Midbrain (tissue), 1 donor: ENCODE measurements around the gene CES2.
A peak's percentile ranks its signal among the peaks of the same experiment; 100 is the strongest.

Source experiments
- DNase-seq: peaks from one replicate; lab custom pipeline; 2025; lab: John Stamatoyannopoulos, UW

CES2 gene

DNA sequence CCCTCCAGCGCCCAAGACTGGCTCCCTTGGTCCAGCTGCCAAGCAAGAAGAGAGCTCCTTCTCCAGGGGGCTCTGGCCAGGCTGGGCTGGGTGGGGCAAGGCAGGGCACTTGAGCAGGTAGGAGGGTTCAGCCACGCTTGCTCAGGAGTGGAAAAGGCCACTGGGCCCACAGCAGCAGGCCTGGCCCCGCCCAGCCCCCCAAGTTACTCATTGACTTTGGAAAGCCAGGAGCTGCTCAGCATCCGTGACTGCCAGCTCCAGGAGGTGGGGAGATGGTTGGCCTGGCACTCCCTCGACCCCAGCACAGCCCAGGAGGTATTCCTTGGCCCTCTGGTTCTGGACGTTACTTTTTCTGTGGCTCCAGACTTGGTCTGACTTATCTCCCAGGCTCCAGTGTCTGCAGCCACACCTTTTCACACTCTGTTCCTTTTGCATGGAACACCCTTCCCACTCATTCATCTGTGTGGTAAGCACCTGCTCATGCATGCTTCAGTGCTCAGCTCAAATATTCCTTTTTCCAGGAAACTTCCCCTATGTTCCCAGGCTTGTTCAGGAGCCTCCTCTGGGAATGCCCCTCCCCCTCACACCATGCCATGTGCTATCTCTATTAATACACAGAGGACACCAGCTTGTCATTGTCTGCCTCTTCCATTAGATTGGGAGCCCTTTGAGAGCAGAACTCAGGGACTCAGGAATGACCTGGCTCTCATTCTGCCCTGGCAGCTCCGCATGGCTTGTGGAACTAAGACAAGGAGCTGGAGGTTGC is 16.3 kb upstream of the CES2 start, which contains the start of gene CDH16:
CDH16 (minus strand) TSS at position 83 of the 766 bp plus-strand sequence. CDS start 820 bp downstream, outside the sequence.
- DNase-seq = no peak

DNA sequence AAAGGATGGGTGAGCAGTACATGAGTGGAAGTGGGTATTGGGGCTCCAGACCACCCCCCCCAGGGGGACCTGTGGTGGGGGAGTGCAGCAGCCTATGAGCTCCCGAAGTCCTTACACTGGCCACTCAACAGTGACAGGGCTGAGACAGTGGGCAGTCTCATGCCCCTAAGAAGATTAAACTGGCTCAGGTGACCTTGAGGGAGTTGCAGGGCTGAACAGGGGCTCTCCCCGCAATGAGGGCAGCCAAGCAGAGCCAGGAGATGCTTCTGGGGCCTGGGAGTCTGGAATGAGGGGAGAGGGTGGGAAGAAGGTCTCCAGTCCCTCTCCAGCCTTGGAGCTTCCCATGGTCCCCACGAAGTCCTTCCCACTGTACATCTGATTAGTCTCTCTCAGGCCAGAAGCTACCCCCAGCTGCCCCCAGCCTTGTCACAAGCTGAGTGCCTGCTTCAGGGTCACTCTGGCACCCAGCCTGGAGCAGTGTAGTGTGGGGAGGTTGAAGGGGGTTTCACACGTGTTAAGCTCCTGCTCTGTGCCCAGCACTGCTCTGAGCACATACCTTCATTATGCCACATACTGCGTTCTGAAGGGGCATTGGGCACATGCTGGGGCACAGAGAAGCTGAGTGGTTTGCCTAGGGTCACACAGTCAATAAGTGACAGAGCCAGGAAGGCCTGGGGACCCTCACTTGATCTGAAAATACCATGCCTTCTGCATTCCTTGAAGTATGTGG is 15.6 kb upstream of the CES2 start:
- no peak for DNase-seq

DNA sequence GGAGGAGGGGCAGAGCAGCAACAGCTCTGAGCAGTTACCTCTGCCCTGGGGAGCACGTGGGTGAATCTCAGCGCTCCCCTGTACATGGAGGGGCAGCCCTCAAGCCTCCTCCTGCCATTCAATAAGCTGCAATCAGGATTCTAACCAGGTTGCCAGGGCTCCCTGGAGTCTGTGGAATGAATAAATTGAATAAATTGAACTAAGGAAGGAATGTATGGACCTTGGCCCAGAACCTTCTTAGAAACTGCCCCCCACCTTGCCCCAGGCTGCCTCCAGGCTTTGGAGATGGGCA is 15.1 kb upstream of the CES2 start:
- no peak for DNase-seq

DNA sequence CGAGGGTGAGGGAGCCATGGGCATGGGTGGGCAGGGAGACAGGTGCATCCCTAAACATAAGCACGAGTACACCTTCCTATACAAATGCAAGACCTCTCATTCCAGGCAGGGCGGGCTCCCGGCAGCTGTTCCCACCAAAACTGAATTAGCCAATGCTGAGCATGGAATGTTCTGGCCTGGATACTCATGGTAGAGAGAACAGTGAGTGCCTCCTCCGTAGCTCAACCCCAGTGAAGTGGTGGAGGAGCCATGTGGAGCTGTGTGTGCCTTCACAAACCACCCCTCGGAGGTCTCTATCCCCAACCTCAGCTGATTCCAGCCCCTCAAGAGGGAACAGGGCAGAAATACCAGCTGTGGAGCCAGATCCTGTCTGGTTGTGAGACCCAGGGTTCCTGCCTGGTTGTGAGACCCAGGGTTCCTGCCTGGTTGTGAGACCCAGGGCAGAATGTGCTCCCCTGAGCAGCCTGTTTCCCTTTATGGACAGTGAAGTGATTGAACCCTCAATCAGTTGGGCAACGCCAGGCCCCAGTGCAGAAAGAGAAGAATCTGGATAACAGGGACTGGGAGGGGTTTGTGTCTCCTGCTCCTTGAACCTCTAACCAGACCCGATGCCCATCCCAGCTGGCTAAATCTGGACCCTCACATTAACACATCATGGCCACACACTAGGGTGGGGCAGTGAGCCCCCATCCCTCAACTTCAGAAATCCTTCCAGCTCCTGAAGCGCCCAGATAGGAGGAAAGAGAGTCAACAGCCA is 14.2 kb upstream of the CES2 start:
- DNase-seq = no peak

DNA sequence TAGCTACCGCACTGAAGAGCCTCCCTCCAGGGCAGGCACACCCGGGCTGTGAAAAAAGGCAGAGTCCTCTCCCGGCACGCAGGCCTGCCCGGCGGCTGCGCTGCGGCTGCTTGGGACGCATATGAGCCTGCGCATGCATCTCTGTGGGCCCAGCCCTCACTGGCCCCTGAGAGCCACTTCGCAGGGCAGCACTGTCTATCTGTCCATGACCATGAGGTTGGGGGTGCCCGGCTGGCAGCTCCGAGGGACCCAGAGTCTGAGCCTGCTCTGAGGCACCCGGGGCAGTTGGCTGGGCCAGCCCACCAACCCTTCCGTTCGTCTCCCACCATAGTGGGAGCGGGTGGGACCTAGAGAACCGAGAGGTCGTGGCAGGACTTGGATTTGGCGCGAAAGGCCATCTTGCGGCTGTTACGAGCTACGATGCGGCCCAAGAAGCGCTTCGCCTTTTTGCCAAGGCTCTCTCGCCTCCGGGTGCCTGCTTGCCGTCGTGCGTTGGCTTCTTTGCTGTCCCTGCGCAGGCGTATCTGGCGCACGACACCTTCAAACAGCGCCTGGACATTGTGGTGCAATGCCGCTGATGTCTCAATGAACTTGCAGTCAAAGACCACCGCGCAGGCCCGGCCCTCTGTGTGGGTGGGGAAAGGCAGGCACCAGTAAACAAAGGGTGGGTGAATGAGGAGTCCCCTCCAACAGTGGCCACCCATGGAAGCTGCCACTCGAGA is 13.4 kb upstream of the CES2 start:
- no peak for DNase-seq

DNA sequence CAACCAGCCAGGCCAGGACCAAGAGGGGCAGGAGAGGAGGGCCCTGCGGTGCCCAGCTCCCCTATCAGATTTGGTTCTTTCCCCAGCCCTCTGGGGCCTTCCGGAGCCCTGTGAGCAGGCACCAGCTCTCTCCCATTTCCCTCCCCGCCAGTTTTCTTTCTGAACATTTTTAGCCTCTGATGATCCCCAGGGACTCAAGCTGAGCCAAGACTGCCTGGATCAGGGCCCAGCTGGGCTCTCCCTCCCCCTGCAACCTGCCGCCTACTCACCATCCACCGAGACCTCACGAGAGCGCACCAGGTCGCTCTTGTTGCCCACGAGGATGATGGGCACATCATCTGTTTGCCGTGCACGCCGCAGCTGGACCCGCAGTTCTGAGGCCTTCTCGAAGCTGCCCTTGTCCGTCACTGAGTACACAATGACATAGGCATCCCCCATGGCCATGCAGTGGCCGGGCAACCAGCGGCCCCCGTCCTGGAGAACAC is 12.0 kb upstream of the CES2 start:
- peak; percentile 22 for DNase-seq

DNA sequence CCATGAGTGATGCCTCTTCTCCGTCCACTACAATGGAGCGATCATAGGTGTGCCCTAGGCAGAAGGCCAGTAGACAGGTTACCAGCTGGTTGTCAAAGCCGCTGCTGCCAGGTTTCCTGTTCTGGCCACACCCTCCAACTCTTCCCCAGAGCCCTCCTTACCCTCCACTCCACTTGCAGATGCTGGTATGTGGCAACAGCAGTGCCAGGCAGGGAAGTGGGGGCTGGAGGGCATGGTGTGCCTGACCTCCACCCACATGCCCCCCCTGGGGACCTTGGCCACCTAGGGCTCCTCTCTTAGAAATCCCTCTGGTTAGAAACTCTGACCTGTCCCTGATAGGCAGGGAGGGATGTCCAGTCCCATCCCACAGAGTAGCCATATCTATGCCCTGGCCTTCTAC is 11.4 kb upstream of the CES2 start:
- DNase-seq = no peak

DNA sequence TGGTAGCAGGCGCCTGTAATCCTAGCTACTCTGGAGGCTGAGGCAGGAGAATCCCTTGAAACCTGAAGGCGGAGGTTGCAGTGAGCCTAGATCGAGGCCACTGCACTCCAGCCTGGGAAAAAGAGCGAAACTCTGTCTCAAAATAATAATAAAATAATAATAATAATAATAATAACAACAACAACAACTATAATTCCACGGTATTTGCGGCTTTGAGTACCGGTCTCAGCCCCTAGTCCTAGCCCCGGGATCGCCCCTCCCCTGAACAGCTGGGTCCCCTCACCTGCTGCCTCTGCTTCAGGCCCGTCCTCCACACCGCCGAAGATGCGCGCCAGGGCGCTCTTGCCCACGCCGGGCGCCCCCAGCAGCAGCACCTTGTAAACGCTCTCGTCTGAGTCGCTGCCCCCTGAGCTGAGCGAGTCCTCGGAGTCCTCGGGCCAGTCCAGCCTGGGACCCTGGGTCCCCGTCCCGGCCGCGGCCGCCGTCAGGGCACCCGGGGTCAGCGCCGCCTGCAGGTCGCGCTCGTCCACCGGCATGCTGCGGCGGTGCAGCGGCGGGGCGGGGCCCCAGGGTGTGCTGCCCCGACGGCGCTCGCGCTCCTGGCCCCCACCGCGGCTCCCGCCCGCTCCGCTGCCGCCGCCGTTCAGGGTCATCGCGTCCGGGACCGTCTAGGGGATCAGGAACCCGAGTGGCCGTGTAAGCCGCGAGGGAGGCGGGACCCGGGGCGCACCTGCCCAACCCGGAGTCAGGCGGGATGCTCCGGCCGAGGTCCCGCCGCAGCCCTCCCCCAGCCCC is 10.6 kb upstream of the CES2 start:
- no peak for DNase-seq

DNA sequence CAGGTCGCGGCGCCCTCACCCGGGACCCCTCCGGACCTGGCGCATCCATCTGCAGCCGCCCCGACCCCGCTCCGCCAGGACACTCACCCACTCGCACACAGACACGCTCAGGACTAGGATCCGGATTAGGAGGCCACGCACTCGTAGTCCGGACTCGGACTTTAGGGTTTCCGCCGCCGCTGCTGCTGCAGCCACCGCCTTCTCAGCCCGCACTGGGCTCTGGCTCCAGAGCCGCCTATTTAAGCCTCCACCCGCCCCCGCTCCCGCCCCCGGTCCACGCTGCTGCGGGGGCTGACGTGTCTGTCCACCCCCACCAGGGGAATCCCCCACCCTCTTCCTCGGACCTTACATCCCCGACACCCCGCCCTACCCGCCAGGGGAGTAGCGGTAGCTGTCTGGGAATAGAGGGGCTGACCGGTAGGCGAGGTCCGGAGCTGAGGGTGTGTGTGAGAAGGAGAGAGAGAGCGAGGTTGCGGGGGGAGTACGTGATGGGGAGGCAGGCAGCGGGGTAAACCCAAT is 9.9 kb upstream of the CES2 start, which contains the start of gene RRAD:
RRAD (minus strand) TSS at position 214 of the 519 bp plus-strand sequence. CDS start 356 bp downstream, outside the sequence.
- peak; percentile 27 for DNase-seq

DNA sequence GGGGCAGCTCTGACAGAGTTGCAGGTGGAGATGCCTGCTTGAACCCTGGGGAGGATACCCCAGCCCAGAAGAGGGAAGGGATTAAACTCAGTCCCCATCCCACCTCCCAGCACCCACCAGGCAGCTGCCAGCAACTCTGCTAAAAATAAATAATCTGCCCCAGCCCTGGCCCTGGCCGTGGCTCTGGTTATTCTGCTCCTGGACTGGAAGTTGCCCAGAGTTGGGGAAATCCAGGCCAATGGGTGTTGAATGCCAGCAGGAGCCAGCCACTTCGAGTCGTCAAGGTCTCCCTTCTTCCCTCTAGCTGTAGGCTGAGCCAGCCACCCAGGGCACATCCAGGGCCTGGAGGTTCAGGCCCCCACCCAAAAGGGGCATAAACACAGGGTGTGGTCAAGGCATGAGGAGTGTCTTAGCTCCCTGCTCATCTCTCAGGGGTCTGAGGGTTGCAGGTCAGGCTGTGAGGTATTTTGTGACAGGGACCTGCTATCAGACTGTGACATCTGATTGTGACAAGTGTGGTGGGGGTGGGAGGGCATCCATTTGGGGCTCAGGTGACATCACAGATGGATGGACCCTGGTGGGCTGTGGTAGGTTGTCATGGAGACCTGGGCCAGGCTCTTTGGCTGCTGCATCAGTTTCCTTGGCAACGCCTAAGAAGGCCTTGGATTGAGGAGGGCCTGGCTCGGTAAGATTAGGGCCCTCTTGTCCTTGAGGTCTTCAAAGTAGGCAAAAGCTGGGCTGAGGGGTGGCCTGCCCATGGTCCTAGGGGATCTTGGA is 9.0 kb upstream of the CES2 start:
- peak; percentile 45 for DNase-seq

DNA sequence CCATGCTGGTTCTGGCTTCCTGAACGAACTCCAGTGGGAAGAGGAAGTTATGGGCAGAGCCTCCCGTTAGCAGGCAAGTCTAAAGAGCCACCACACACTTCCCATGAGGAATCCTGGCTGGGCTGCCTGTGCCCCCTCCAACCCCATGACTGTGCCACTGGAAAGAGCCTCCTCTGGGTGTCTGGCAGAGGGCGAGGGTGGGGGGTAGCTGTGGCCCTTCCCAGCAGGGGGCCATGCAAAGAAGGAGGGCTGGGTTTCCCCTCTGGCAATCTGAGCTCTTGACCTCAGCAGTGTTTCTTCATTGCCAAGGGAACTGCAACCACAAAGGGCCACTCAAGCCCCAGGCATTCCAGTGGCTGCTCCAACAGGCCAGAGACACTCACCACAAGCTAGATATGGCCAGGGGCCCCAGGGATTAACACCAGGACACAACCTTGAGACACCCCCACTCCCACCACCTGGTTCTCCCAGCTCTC is 8.3 kb upstream of the CES2 start:
- no peak for DNase-seq

DNA sequence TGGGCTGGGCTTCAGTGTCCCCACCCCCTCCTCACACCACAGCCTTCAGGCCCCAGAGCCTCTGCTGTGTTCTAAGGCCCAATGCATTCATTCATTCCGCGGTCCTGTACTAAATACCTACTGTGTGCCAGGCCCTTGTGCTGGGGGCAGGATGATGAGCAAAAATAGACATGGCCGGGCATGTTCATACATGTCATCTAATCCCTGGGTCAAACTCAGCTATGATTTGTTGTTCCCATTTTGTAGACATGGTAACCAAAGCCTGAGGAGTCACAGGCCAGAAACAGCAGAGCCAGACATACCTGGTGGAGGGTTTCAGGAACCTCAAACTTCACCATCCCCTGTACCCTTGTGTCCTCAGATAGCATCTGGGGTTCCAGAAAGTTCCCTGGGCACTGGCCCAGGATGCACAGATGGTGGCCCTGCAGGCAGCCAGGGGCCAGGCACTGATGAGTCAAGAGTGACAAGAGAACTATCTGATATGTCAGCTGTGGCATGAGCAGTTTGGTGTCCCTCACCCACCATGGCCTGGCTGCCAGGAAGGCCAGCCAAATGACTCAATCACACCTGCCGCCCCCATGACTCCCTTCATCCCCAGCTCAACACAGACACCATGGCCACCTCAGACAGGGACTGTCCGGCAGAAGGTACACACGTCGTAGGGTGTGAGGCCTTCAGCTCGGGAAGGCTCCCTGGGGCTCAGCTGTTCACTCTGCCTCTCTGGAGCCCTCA is 7.2 kb upstream of the CES2 start:
- DNase-seq = no peak

DNA sequence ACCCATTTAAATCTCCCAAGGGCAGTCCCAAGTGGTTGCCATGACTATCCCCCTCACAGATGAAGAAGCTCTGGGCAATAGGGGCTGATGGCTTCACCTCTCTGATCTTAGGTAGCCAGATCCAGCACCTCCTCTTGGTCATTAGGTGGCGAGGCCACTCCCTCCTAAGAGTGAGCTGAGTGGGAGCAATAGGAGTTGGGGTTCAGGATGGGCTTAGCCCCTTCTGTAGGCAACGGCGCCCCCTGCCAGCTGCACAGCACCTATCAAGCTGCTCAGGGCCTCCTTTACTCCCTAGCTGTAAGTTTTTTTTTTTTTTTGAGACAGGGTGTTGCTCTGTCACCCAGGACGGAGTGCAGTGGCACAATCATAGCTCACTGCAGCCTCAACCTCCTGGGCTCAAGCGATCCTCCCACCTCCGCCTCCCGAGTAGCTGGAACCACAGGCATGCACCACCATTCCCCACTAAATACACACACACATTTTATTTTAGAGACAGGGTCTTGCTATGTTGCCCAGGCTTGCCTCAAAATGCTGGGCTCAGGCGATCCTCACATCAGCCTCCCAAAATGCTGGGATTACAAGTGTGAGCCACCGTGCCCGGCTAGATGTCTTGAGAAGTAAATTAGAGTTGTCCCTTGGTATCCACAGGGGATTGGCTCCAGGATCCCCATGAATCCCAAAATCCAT is 6.5 kb upstream of the CES2 start:
- DNase-seq = no peak

DNA sequence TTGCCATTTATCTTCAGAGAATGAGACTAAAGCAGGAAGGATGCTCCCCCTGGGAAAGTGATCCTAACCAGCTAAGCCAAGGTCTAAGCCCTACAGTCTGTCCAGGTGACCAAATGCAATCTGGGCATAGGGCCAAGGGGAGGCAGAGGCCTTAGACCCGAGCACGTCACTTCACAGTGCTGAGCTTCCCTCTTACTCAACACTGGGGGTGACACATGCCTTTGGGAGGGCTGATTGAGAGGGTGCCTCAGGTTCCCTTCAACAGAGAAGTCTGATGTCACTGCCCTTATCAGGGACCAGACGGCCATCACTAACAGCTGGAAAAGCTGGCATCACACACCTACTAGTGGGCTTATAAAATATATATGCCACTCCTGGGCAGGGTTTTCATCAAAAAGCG is 5.1 kb upstream of the CES2 start:
- no peak for DNase-seq

DNA sequence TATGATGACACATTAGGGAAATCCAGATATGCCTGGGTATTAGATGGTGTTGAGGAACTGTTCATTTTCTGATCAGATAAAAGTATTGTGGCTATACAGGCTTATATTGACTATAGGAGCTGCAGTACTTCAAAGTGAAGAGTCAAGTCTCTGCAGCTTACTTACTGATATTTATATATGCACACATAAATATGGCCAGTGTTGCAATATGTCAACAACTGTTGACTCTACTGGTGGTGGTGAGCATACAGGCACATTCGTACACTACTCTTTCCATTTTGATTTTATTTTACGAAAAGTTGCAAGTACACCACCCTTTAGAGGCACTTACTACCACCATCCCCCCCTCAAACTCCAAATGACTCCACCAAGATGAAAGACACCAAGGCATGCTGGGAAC is 3.7 kb upstream of the CES2 start:
- no peak for DNase-seq

DNA sequence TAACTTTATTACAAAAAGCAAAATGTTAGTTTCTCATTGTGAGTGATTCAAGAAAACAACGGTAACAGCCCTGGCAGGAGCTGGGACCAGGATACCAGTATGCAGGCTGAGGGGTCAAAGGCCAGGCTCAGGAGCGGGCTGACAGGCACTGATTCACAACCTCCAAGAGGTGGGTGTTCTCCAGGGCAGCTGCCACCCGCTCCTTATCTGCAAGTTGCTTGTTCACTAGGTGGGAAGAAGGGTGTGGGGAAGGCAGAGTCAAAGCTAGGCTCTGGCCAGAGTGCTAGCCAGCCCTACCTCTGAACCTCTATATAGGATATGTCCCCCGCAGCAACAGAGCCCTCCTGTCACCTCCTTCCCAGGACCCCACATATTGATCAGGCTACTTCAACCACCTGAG is 3.2 kb upstream of the CES2 start:
- no peak for DNase-seq

DNA sequence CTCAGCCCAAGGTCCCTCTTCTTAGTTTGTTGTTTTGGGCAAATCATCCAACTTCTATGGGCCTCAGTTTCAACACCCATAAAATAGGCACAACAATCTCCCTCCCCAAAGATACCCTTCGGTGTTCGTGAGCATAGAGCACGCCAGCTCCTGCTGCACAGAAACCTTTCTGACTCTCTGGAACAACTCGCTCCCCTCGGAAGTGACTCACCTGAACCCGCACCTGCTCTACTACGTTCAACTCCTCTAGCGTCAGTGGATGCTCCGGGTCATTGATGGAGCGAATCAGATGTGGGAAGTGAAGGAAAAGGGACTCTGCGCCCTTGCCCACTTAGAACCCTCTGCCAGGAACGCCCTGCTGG is 1.6 kb upstream of the CES2 start:
- DNase-seq = no peak

DNA sequence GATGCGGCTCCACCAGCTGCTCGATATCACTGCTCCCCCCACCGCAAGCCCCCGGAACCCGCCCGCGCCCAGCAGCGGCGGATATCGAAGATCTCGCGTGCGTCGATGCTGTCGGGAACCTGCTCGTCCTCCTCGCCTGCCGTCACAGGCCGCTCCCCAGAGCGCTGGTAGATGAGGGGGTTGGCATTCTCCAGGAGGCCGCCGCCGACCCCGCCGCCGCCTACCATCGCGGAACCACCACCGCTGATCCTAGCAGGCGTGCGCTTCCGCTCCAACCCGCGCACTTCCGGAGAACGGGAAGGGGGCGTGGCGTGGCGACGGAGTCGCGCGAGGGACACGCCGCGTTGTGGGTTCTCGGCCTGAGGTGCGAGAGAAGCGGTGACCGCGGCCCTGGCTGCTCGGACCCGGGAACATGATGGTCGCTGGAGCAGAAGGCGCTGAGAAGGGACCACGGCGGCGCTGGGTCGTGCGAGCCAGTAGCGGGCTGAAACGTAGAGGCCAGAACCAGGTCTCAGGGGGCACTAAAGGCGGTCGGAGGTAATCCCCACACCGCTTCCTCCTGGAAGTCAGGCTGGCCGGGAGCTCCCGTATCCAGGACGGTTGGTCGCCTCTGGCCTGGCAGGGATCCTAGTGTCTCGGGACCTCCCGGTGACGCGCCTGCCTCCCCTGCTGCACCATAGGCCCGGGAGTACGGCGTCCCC is 1.0 kb upstream of the CES2 start, which contains the start of gene CIAO2B:
CIAO2B (minus strand) TSS at position 265 of the 701 bp plus-strand sequence; CDS start at position 227, 38 bp downstream.
- DNase-seq = peak; percentile 90
